ENCODE measurements around the gene SOX10.

Gene SOX10

DNA sequence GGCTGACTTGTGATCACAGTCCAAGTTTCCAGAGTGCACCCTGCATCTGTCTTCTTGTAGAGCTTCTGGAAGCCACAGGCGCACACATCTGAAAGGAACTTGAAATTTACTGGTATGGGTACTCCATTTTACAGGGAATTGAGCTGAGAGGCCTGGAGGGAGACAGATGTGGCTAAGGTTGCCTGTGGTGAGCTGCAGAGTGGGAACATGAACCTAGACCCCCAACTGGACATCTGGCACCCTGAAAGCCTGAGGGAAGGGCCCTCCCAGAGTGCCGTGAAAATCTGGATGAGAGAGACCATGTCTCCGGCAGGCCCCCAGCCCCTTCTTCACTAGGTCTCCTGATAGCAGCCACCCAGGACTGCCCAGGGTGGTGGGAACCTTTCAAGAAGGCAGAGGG is 22.6 kb upstream of the SOX10 start:
- no peaks in the 10 kb centered on the region for H3K27me3 ChIP-seq (ENCODE audit: insufficient read depth, low read length, poor library complexity, severe bottlenecking)
- H3K79me2 ChIP-seq (ENCODE audit: insufficient read depth, low read length): no peaks in the 10 kb centered on the region
- no peak overlapping the region for H3K9ac ChIP-seq (ENCODE audit: low read depth, low read length, poor library complexity, severe bottlenecking)
- H3K4me2 ChIP-seq (ENCODE audit: low read depth, low read length, poor library complexity, severe bottlenecking): no peak overlapping the region
- no peaks in the 10 kb centered on the region for H3K36me3 ChIP-seq (ENCODE audit: insufficient read depth, low read length)
- no peaks in the 10 kb centered on the region for H4K20me1 ChIP-seq (ENCODE audit: insufficient read depth, low read length, poor library complexity, severe bottlenecking)
- H3K9me3 ChIP-seq (ENCODE audit: insufficient read depth, low read depth, low read length): no peaks in the 10 kb centered on the region
- H3F3A ChIP-seq (ENCODE audit: low read depth): no peaks in the 10 kb centered on the region
- no peak overlapping the region for H3K4me3 ChIP-seq (ENCODE audit: low read length, poor library complexity, severe bottlenecking)
- no peak overlapping the region for H2AFZ ChIP-seq (ENCODE audit: low read length)
- H3K4me1 ChIP-seq (ENCODE audit: insufficient read depth, low read length, poor library complexity, severe bottlenecking): peaks cover 25% of the 10 kb centered on the region
- no peak for TF ChIP-seq EZH2phosphoT487 (IDR thresholded peaks at IDR 0.05; ENCODE audit: borderline replicate concordance)
- TF ChIP-seq, protein P1, sequence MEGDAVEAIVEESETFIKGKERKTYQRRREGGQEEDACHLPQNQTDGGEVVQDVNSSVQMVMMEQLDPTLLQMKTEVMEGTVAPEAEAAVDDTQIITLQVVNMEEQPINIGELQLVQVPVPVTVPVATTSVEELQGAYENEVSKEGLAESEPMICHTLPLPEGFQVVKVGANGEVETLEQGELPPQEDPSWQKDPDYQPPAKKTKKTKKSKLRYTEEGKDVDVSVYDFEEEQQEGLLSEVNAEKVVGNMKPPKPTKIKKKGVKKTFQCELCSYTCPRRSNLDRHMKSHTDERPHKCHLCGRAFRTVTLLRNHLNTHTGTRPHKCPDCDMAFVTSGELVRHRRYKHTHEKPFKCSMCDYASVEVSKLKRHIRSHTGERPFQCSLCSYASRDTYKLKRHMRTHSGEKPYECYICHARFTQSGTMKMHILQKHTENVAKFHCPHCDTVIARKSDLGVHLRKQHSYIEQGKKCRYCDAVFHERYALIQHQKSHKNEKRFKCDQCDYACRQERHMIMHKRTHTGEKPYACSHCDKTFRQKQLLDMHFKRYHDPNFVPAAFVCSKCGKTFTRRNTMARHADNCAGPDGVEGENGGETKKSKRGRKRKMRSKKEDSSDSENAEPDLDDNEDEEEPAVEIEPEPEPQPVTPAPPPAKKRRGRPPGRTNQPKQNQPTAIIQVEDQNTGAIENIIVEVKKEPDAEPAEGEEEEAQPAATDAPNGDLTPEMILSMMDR (conservative IDR thresholded peaks at IDR 0.05; ENCODE audit: low read length): no peak
- no peaks in the 10 kb centered on the region for H3K9me2 ChIP-seq (replicated peaks; ENCODE audit: low read depth, low read length)

DNA sequence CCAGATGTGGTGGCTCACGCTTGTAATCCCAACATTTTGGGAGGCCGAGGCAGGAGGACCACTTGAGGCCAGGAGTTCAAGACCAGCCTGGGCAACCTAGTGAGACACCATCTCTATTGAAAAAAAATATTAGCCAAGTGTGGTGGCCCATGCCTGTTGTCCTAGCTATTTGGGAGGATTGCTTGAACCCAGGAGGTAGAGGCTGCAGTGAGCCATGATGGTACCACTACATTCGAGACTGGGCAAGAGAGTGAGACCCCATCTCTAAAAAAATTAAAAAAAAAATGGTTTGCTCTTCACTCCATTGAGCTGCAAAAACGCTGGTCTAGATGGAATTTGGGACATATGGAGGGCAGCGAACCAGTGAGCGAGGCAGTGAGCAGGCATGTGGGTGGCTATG is 21.6 kb upstream of the SOX10 start:
- Histone ChIP-seq H3K36me3 (ENCODE audit: insufficient read depth, low read length) (no peaks in the 10 kb centered on the region), H3K27me3 (ENCODE audit: insufficient read depth, low read length, poor library complexity, severe bottlenecking) (no peaks in the 10 kb centered on the region), H3K9ac (ENCODE audit: low read depth, low read length, poor library complexity, severe bottlenecking) (no peak overlapping the region), H3K9me3 (ENCODE audit: insufficient read depth, low read depth, low read length) (no peaks in the 10 kb centered on the region), H3K4me1 (ENCODE audit: insufficient read depth, low read length, poor library complexity, severe bottlenecking) (peaks cover 25% of the 10 kb centered on the region), H3F3A (ENCODE audit: low read depth) (no peaks in the 10 kb centered on the region), H3K9me2 (replicated peaks; ENCODE audit: low read depth, low read length) (no peaks in the 10 kb centered on the region), H3K79me2 (ENCODE audit: insufficient read depth, low read length) (no peaks in the 10 kb centered on the region), H3K4me3 (ENCODE audit: low read length, poor library complexity, severe bottlenecking) (no peak overlapping the region), H3K4me2 (ENCODE audit: low read depth, low read length, poor library complexity, severe bottlenecking) (no peak overlapping the region), H2AFZ (ENCODE audit: low read length) (no peak overlapping the region), H4K20me1 (ENCODE audit: insufficient read depth, low read length, poor library complexity, severe bottlenecking) (no peaks in the 10 kb centered on the region)
- TF ChIP-seq, protein P1 (conservative IDR thresholded peaks at IDR 0.05; ENCODE audit: low read length): no peak
- no peak for TF ChIP-seq EZH2phosphoT487 (IDR thresholded peaks at IDR 0.05; ENCODE audit: borderline replicate concordance)

DNA sequence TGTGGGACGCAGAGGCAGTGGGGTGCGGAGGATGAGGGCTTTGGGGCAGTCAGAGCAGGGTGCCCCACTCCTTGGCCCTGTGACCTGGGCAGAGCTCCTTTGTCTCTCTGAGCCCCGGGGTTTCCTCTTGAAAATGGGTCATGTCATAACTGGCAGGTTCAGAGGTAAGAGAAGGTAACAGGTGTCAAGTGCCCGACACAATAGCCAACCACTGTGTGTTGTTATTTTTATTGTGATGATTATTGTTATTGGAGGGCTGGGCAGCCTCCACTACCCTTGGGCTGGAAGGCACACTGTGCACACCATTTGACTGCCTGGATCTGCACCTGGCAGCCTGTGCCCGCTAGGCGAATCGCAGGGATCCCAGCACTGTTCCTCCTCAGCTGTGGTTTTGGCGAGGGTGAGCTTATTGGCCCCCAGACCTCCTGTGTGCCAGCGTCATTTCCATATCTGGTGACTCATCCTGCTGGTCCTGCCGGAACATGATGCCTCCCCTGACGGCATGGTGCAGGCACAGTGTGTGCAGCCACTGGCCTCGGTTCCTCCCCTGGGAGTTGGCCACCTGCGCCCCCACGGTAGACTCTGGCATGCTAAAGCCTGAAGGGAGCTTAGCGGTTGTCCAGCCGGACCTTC is 15.4 kb upstream of the SOX10 start:
- Histone ChIP-seq H3K36me3 (ENCODE audit: insufficient read depth, low read length) (no peaks in the 10 kb centered on the region), H3K4me3 (ENCODE audit: low read length, poor library complexity, severe bottlenecking) (no peak overlapping the region), H3K27me3 (ENCODE audit: insufficient read depth, low read length, poor library complexity, severe bottlenecking) (no peaks in the 10 kb centered on the region), H3K9ac (ENCODE audit: low read depth, low read length, poor library complexity, severe bottlenecking) (no peak overlapping the region), H3K9me3 (ENCODE audit: insufficient read depth, low read depth, low read length) (no peaks in the 10 kb centered on the region), H3K9me2 (replicated peaks; ENCODE audit: low read depth, low read length) (no peaks in the 10 kb centered on the region), H3K4me2 (ENCODE audit: low read depth, low read length, poor library complexity, severe bottlenecking) (no peak overlapping the region), H3F3A (ENCODE audit: low read depth) (no peaks in the 10 kb centered on the region), H3K4me1 (ENCODE audit: insufficient read depth, low read length, poor library complexity, severe bottlenecking) (peaks cover 36% of the 10 kb centered on the region), H2AFZ (ENCODE audit: low read length) (no peak overlapping the region), H3K79me2 (ENCODE audit: insufficient read depth, low read length) (no peaks in the 10 kb centered on the region), H4K20me1 (ENCODE audit: insufficient read depth, low read length, poor library complexity, severe bottlenecking) (no peaks in the 10 kb centered on the region)
- no peak for TF ChIP-seq EZH2phosphoT487 (IDR thresholded peaks at IDR 0.05; ENCODE audit: borderline replicate concordance)
- TF ChIP-seq, protein P1 (conservative IDR thresholded peaks at IDR 0.05; ENCODE audit: low read length): no peak

Data from Loucy (cell line).